ENCODE results near the gene FLT1. TPM values are rescaled to one million over a fixed set of nuclear protein-coding genes. Genes with fewer than 3 reads are reported as not detected.

The FLT1 gene, protein sequence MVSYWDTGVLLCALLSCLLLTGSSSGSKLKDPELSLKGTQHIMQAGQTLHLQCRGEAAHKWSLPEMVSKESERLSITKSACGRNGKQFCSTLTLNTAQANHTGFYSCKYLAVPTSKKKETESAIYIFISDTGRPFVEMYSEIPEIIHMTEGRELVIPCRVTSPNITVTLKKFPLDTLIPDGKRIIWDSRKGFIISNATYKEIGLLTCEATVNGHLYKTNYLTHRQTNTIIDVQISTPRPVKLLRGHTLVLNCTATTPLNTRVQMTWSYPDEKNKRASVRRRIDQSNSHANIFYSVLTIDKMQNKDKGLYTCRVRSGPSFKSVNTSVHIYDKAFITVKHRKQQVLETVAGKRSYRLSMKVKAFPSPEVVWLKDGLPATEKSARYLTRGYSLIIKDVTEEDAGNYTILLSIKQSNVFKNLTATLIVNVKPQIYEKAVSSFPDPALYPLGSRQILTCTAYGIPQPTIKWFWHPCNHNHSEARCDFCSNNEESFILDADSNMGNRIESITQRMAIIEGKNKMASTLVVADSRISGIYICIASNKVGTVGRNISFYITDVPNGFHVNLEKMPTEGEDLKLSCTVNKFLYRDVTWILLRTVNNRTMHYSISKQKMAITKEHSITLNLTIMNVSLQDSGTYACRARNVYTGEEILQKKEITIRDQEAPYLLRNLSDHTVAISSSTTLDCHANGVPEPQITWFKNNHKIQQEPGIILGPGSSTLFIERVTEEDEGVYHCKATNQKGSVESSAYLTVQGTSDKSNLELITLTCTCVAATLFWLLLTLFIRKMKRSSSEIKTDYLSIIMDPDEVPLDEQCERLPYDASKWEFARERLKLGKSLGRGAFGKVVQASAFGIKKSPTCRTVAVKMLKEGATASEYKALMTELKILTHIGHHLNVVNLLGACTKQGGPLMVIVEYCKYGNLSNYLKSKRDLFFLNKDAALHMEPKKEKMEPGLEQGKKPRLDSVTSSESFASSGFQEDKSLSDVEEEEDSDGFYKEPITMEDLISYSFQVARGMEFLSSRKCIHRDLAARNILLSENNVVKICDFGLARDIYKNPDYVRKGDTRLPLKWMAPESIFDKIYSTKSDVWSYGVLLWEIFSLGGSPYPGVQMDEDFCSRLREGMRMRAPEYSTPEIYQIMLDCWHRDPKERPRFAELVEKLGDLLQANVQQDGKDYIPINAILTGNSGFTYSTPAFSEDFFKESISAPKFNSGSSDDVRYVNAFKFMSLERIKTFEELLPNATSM (N-terminal part only)
- not detected for polyA plus RNA-seq (2012; ENCODE audit: insufficient read length, low read depth)

DNA sequence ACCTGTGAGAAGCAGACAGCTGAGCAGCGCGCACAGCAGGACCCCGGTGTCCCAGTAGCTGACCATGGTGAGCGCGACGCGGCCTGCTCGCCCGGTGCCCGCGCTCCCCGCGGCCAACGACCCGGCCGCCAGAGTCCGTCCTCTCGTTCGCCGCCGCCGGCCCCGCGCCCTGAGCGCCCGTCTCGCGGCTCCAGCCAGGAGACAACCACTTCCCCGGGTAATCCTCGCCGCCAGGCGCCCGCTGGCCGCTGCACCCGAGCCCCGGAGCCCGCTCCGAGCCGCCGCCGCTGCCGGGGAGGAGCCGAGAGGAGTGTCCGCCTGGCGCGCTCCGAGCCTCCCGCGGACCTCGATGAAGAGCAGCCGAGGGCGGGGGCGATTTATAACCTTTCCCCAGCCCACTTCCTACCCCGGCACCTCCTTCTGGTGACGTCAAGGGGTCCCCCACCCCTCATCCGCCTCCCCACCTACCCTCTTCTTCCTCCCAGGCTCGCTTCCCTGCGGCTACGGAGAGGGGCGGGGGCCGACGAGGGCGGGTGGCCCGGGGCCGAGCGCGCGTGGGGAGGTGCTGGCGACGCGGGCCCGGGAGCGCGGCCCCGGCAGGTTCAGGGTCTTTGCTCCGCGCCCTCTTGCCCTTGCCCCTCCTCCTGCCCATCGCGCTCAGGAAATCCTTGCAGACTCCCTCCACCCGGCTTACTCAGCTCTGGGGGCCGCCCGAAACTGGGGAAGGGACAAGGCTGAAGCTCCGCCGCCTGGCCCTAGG lies at the start of gene FLT1:
Gene FLT1, minus strand, starts transcription at position 351 of the 760 bp plus-strand sequence. Its CDS starts 285 bp downstream, at position 66.
- TF ChIP-seq, protein P1, sequence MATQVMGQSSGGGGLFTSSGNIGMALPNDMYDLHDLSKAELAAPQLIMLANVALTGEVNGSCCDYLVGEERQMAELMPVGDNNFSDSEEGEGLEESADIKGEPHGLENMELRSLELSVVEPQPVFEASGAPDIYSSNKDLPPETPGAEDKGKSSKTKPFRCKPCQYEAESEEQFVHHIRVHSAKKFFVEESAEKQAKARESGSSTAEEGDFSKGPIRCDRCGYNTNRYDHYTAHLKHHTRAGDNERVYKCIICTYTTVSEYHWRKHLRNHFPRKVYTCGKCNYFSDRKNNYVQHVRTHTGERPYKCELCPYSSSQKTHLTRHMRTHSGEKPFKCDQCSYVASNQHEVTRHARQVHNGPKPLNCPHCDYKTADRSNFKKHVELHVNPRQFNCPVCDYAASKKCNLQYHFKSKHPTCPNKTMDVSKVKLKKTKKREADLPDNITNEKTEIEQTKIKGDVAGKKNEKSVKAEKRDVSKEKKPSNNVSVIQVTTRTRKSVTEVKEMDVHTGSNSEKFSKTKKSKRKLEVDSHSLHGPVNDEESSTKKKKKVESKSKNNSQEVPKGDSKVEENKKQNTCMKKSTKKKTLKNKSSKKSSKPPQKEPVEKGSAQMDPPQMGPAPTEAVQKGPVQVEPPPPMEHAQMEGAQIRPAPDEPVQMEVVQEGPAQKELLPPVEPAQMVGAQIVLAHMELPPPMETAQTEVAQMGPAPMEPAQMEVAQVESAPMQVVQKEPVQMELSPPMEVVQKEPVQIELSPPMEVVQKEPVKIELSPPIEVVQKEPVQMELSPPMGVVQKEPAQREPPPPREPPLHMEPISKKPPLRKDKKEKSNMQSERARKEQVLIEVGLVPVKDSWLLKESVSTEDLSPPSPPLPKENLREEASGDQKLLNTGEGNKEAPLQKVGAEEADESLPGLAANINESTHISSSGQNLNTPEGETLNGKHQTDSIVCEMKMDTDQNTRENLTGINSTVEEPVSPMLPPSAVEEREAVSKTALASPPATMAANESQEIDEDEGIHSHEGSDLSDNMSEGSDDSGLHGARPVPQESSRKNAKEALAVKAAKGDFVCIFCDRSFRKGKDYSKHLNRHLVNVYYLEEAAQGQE (IDR thresholded peaks at IDR 0.05; ENCODE audit: insufficient read depth in 1 of 2, low read depth in 2 of 2, low read length in 2 of 2) = no peak
- TF ChIP-seq SIN3A (IDR thresholded peaks at IDR 0.05; ENCODE audit: borderline replicate concordance, insufficient read depth, low read length) (no peak), FOXP2 (optimal IDR thresholded peaks at IDR 0.05; ENCODE audit: borderline replicate concordance, extremely low read depth, extremely low read length, insufficient read depth) (no peak)

DNA sequence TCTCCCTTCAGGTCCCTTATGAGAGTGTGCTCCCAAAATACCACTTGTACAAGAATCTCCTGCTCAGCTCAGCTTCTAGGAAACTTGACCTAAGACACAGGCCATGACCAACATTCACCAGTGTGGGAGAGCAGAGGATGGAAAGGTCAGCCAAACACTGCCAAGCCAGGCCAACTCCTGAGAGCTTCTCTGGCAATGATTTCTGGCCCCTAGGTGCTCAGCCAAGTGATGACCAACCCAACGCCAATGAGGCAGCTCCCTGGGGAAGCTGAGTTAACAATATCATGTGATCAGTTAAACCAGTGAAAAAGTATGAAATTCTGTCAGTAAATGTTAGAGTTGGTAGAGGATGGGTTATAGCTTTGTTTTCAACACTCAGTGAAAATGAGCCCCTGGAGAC lies 49.1 kb upstream of the FLT1 start:
- TF ChIP-seq TAF1 (IDR thresholded peaks at IDR 0.05; ENCODE audit: borderline replicate concordance, insufficient read depth, low read length) = no peak

DNA sequence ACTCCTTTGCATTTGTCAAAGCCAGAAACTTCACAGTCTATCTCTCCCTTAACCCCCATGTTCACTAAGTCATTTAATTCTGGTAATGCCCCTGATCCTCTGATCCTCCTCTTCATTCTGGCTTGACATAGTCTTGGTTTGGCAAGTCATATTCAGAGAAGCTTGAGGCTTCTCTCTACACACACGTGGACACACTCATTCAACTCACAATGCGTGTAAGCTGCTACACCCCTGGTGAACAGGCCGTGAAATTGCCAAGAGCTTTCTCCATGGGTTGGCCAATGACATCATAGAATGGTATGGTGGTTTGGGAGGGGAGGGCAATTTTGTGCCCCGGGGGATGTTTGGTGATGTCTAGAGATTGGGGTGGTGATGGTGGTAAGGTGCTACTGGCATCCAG lies 47.9 kb upstream of the FLT1 start:
- TF ChIP-seq FOXP2 (optimal IDR thresholded peaks at IDR 0.05; ENCODE audit: borderline replicate concordance, extremely low read depth, extremely low read length, insufficient read depth) (no peak), POLR2AphosphoS5 (IDR thresholded peaks at IDR 0.05; ENCODE audit: low read depth, low read length) (no peak), TAF1 (IDR thresholded peaks at IDR 0.05; ENCODE audit: borderline replicate concordance, insufficient read depth, low read length) (no peak)
- TF ChIP-seq, protein P1 (IDR thresholded peaks at IDR 0.05; ENCODE audit: insufficient read depth in 1 of 2, low read depth in 2 of 2, low read length in 2 of 2) = no peak

GRCh38 chr13:28541966-28542365 lies 47.0 kb upstream of the FLT1 start:
- TF ChIP-seq, protein P1 (IDR thresholded peaks at IDR 0.05; ENCODE audit: insufficient read depth in 1 of 2, low read depth in 2 of 2, low read length in 2 of 2) = no peak
- TF ChIP-seq FOXP2 (optimal IDR thresholded peaks at IDR 0.05; ENCODE audit: borderline replicate concordance, extremely low read depth, extremely low read length, insufficient read depth) (no peak), SIN3A (IDR thresholded peaks at IDR 0.05; ENCODE audit: borderline replicate concordance, insufficient read depth, low read length) (no peak), TAF1 (IDR thresholded peaks at IDR 0.05; ENCODE audit: borderline replicate concordance, insufficient read depth, low read length) (no peak), POLR2AphosphoS5 (IDR thresholded peaks at IDR 0.05; ENCODE audit: low read depth, low read length) (no peak)

- TF ChIP-seq SIN3A (IDR thresholded peaks at IDR 0.05; ENCODE audit: borderline replicate concordance, insufficient read depth, low read length) = no peak
Measured at GRCh38 chr13:28540612-28541011, 45.7 kb upstream of the FLT1 start.
